ENCODE data around the gene SLC39A3.

- TF ChIP-seq CTCF (conservative IDR thresholded peaks at IDR 0.05 in 1 of 2, IDR thresholded peaks at IDR 0.05 in 1 of 2; ENCODE audit: low read depth in 1 of 2, low read length in 2 of 2) (no peak), EZH2 (IDR thresholded peaks at IDR 0.05; ENCODE audit: low read length, missing control alignments) (no peak)
Observed at GRCh38 chr19:2736550-2737190, 3.1 kb downstream of the SLC39A3 start.
